Measurements from ENCODE around the gene EML1.

The EML1 gene

GRCh38 chr14:99892406-99892805 is 99.2 kb downstream of the EML1 start:
- no peaks in the 10 kb centered on the region for H3K9me3 ChIP-seq (ENCODE audit: control insufficient read depth in 1 of 2, low read length in 2 of 2)

DNA sequence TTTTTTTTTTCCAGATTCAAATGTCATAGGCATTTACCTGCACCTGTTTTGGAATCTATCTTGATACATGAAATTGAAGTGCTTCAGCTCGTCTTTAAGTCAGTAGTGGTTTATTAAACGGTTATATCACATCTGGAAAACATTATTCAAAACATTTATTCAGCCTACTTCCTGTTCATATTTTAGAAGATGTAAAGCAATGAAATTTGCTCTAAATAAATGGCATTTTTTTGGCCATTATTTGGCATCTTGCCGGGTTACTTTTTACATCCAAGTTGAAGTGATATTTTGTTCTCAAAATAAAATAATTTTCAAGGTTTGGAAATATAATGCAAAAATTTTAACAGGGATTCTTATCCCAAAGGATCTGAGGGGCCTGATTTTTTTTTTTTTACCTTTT is 103.1 kb downstream of the EML1 start:
- peaks cover 6 to 21% of the 10 kb centered on the region in 2 donors for H3K36me3 ChIP-seq (ENCODE audit: control insufficient read depth in 1 of 2, insufficient read depth in 2 of 2, low read length in 2 of 2)
- no peaks in the 10 kb centered on the region for H3K4me1 ChIP-seq (ENCODE audit: control insufficient read depth in 1 of 2, insufficient read depth in 2 of 2, low read length in 2 of 2)
- H3K27ac ChIP-seq (ENCODE audit: low read length): no peak overlapping the region
- H3K27me3 ChIP-seq (ENCODE audit: low read depth, low read length): no peaks in the 10 kb centered on the region
- H3K9me3 ChIP-seq (ENCODE audit: control insufficient read depth in 1 of 2, low read length in 2 of 2): no peaks in the 10 kb centered on the region
- no peak overlapping the region for H3K4me3 ChIP-seq (ENCODE audit: low read depth in 1 of 2, low read length in 2 of 2)

More at GRCh38 chr14:99892406-99892805, 99.2 kb downstream of the EML1 start:
- no peak overlapping the region for H3K27ac ChIP-seq (ENCODE audit: low read length)
- H3K36me3 ChIP-seq (ENCODE audit: control insufficient read depth in 1 of 2, insufficient read depth in 2 of 2, low read length in 2 of 2): peaks cover 3 to 14% of the 10 kb centered on the region in 2 donors
- no peaks in the 10 kb centered on the region for H3K27me3 ChIP-seq (ENCODE audit: low read depth, low read length)
- H3K4me1 ChIP-seq (ENCODE audit: control insufficient read depth in 1 of 2, insufficient read depth in 2 of 2, low read length in 2 of 2): no peaks in the 10 kb centered on the region
- no peak overlapping the region for H3K4me3 ChIP-seq (ENCODE audit: low read depth in 1 of 2, low read length in 2 of 2)

- Histone ChIP-seq H3K36me3 (ENCODE audit: control insufficient read depth in 1 of 2, insufficient read depth in 2 of 2, low read length in 2 of 2) (peaks cover 15 to 25% of the 10 kb centered on the region in 2 donors), H3K9me3 (ENCODE audit: control insufficient read depth in 1 of 2, low read length in 2 of 2) (no peaks in the 10 kb centered on the region), H3K27ac (ENCODE audit: low read length) (no peak overlapping the region), H3K4me1 (ENCODE audit: control insufficient read depth in 1 of 2, insufficient read depth in 2 of 2, low read length in 2 of 2) (no peaks in the 10 kb centered on the region), H3K4me3 (ENCODE audit: low read depth in 1 of 2, low read length in 2 of 2) (no peak overlapping the region), H3K27me3 (ENCODE audit: low read depth, low read length) (no peaks in the 10 kb centered on the region)
These were observed 106.5 kb downstream of the EML1 start for GRCh38 chr14:99899578-99900178.

DNA sequence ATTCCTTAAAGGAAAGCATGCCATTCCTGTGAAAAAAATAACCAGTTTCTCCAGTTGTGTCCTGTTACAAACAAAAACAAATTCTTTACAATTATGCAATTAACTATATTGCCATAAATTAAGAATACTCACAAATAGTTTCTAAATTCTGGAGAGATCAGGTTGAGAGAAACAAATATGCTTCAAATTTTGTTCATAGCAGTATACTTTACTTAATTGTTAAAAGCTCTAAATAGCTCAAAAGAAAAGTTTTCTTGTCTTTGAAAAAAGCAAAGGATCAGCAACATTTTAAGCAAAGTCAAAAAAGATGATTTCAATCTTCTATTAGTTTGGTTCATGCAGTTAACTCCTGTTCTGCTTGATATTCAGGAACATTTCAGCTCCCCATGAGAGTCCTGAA is 109.7 kb downstream of the EML1 start:
- Histone ChIP-seq H3K27ac (ENCODE audit: low read length) (no peak overlapping the region), H3K36me3 (ENCODE audit: control insufficient read depth in 1 of 2, insufficient read depth in 2 of 2, low read length in 2 of 2) (peaks cover 21 to 42% of the 10 kb centered on the region in 2 donors), H3K27me3 (ENCODE audit: low read depth, low read length) (no peaks in the 10 kb centered on the region), H3K4me3 (ENCODE audit: low read depth in 1 of 2, low read length in 2 of 2) (no peak overlapping the region), H3K4me1 (ENCODE audit: control insufficient read depth in 1 of 2, insufficient read depth in 2 of 2, low read length in 2 of 2) (no peaks in the 10 kb centered on the region), H3K9me3 (ENCODE audit: control insufficient read depth in 1 of 2, low read length in 2 of 2) (no peaks in the 10 kb centered on the region)

- Histone ChIP-seq H3K9me3 (ENCODE audit: control insufficient read depth in 1 of 2, low read length in 2 of 2) (no peaks in the 10 kb centered on the region), H3K27ac (ENCODE audit: low read length) (no peak overlapping the region), H3K27me3 (ENCODE audit: low read depth, low read length) (no peaks in the 10 kb centered on the region), H3K4me1 (ENCODE audit: control insufficient read depth in 1 of 2, insufficient read depth in 2 of 2, low read length in 2 of 2) (no peaks in the 10 kb centered on the region), H3K4me3 (ENCODE audit: low read depth in 1 of 2, low read length in 2 of 2) (no peak overlapping the region), H3K36me3 (ENCODE audit: control insufficient read depth in 1 of 2, insufficient read depth in 2 of 2, low read length in 2 of 2) (peaks cover 27 to 48% of the 10 kb centered on the region in 2 donors)
These were observed 111.3 kb downstream of the EML1 start for GRCh38 chr14:99904506-99904905.

DNA sequence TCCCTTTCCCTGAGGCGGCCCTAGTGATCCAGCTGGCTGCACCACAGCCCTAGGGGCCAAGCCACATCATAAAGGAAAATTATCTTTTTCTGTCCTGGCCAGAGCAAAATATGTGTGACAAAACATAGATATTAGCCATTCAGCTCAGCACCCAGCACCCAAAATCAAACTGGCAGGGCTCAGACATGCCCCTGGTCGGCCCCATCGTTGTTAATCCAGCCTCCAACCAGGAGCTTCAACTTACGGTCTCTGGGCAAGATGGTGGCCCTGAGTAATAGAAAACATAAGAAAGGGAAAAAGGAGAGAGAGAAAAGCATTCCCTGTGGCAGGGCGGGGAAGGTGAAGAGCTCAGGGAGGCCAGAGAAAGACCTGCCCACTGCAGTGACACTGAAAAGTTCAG is 111.9 kb downstream of the EML1 start:
- no peaks in the 10 kb centered on the region for H3K27me3 ChIP-seq (ENCODE audit: low read depth, low read length)
- peaks cover 27 to 52% of the 10 kb centered on the region in 2 donors for H3K36me3 ChIP-seq (ENCODE audit: control insufficient read depth in 1 of 2, insufficient read depth in 2 of 2, low read length in 2 of 2)
- no peaks in the 10 kb centered on the region for H3K9me3 ChIP-seq (ENCODE audit: control insufficient read depth in 1 of 2, low read length in 2 of 2)
- H3K4me1 ChIP-seq (ENCODE audit: control insufficient read depth in 1 of 2, insufficient read depth in 2 of 2, low read length in 2 of 2): no peaks in the 10 kb centered on the region
- H3K27ac ChIP-seq (ENCODE audit: low read length): no peak overlapping the region
- H3K4me3 ChIP-seq (ENCODE audit: low read depth in 1 of 2, low read length in 2 of 2): no peak overlapping the region

DNA sequence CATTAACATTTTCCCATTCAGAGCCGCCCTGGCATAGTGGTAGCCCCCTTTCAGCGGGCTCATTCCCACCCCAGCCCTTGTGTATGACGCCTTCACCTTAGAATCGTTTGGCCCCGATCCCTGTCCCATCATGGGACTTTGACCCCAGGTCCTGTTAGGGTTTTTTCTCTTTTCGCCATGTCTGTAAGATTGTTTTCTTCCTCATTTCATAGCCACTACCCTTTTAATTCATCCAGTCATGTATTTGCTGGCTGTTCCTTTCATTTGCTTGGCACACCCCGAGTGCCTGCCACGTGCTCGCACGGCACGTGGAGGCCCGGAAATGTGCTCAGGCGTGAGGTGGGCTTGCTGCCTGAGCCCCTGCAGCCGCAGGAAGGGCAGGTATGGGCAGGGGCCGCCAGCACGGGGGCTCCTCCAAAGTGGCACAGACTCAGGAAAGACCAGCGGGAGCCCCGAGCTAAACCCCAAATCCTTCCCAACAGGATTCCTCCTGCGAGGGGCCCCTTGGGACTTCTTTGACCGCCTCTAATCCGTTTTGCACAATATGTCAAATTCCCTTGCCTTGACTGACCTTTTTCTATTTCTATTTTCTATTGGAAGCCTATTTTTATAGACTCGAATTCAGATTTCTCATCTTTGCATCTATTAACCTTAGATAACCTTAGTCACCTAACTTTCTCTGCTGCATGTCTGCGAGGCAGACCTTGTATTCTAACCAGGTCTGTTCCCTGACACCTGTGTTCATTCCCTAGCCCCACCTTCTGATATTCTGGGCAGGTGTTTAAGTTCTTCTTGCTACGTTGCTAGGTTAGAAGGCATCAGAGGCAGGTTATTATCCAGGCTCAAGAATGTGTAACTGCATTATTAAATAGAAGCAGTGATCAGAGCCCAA is 114.8 kb downstream of the EML1 start:
- H3K4me3 ChIP-seq (ENCODE audit: low read depth in 1 of 2, low read length in 2 of 2): no peak overlapping the region
- no peaks in the 10 kb centered on the region for H3K4me1 ChIP-seq (ENCODE audit: control insufficient read depth in 1 of 2, insufficient read depth in 2 of 2, low read length in 2 of 2)
- no peaks in the 10 kb centered on the region for H3K27me3 ChIP-seq (ENCODE audit: low read depth, low read length)
- no peak overlapping the region for H3K27ac ChIP-seq (ENCODE audit: low read length)
- H3K36me3 ChIP-seq (ENCODE audit: control insufficient read depth in 1 of 2, insufficient read depth in 2 of 2, low read length in 2 of 2): peaks cover 12 to 61% of the 10 kb centered on the region in 2 donors
- no peaks in the 10 kb centered on the region for H3K9me3 ChIP-seq (ENCODE audit: control insufficient read depth in 1 of 2, low read length in 2 of 2)

DNA sequence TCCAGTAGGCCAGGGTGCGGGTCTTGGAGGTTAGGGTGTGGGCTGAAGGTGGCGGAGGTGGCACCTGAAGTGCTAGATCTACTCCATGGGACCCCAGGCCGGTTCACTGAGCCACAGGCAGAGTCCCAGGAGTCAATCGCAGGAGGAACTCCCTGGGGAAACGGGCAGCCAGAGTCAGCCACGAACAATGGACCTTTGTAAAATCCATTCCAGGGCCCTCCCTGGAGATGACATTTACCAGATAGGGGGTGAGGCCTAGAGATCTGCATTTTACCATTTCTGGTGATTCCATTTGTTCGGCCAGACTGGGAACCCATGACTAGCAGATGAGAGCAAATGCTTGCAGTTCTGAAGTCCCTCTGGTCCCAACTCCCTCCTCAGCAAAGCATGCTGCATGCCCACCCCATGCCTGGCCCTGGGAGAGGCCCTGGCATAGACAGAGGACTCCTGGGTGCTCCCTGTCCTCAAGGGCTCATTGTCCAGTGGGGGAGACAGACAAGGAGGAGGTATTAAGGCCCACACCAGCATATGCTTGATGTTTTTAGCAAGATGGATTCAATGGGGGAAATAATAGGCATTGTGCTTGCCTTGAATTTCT is 115.5 kb downstream of the EML1 start:
- Histone ChIP-seq H3K4me1 (ENCODE audit: control insufficient read depth in 1 of 2, insufficient read depth in 2 of 2, low read length in 2 of 2) (no peaks in the 10 kb centered on the region), H3K4me3 (ENCODE audit: low read depth in 1 of 2, low read length in 2 of 2) (no peak overlapping the region), H3K9me3 (ENCODE audit: control insufficient read depth in 1 of 2, low read length in 2 of 2) (no peaks in the 10 kb centered on the region), H3K27ac (ENCODE audit: low read length) (no peak overlapping the region), H3K27me3 (ENCODE audit: low read depth, low read length) (no peaks in the 10 kb centered on the region), H3K36me3 (ENCODE audit: control insufficient read depth in 1 of 2, insufficient read depth in 2 of 2, low read length in 2 of 2) (peaks cover 12 to 61% of the 10 kb centered on the region in 2 donors)

DNA sequence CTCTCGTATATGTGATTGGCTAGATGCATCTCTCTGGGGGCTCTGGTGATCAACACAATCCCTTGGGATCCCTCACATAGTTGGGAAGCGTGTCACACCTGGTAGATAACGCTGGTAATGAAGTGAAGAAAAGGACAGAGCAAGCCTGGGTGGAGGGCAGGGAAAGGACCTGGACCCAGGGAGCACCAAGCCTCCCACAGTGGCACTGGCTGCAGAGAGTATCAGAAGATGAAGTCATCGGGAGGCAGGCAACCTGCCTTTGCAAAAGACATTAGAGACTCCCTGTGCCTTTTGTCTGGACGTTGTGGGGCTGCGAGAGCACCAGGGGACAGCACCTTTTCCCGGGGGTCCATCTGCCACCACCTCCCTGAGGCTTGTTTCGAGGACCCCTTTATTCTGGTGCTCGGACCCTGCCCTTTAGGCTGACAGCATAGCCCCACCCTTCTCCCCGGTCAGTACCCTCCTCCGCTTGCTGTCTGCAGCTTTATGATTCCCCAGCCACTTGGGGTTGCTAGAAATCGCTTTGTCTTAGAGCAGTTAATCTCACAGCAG is 116.4 kb downstream of the EML1 start:
- Histone ChIP-seq H3K9me3 (ENCODE audit: control insufficient read depth in 1 of 2, low read length in 2 of 2) (no peaks in the 10 kb centered on the region), H3K36me3 (ENCODE audit: control insufficient read depth in 1 of 2, insufficient read depth in 2 of 2, low read length in 2 of 2) (peaks cover 15 to 69% of the 10 kb centered on the region in 2 donors), H3K27ac (ENCODE audit: low read length) (no peak overlapping the region), H3K4me3 (ENCODE audit: low read depth in 1 of 2, low read length in 2 of 2) (no peak overlapping the region), H3K27me3 (ENCODE audit: low read depth, low read length) (no peaks in the 10 kb centered on the region), H3K4me1 (ENCODE audit: control insufficient read depth in 1 of 2, insufficient read depth in 2 of 2, low read length in 2 of 2) (no peaks in the 10 kb centered on the region)

DNA sequence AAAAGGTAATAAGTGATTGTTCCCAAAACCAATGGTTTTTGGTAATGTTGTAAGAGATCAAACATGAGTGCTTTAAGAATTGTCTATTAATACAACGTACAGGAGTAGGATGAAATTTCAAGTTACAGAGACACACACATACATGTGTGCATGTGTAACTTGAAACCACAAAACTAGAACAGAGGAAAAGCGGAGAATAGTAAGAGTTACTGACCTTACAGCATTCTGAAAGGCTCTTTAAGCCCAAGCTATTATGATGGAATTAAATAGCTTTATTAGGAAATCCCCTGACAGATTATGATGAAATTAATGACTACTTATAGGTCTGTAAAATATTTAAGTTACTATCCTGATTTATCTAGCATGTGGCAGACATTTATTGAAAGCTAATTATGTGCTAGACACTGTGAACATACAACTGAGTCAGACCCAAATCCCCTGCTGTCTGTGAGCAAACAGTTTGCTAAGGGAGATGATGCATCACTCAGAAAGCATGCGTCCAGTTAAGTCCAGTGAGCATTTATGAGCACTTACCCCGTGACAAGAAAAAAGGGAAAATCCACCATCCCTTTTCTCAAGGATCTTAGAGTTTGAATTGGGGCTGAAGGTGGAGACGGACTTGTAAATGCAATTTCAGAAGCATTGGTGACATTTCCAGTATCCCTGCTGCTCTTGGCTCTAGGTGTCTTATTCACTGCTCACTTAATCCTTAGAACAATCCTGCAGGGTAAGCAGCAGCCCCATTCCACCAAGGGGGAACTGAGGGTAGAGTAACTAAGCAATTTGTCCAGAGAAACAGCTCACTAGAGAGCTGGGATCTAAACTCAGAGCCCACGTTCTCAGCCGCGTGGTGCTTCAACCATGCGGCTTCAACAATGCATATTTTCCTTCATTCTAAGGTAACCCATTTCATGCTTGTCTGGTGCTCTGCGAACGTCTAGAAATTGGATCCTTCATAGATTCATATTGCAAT is 117.4 kb downstream of the EML1 start:
- H3K4me3 ChIP-seq (ENCODE audit: low read depth in 1 of 2, low read length in 2 of 2): no peak overlapping the region
- no peaks in the 10 kb centered on the region for H3K4me1 ChIP-seq (ENCODE audit: control insufficient read depth in 1 of 2, insufficient read depth in 2 of 2, low read length in 2 of 2)
- no peaks in the 10 kb centered on the region for H3K9me3 ChIP-seq (ENCODE audit: control insufficient read depth in 1 of 2, low read length in 2 of 2)
- H3K27me3 ChIP-seq (ENCODE audit: low read depth, low read length): no peaks in the 10 kb centered on the region
- peaks cover 17 to 65% of the 10 kb centered on the region in 2 donors for H3K36me3 ChIP-seq (ENCODE audit: control insufficient read depth in 1 of 2, insufficient read depth in 2 of 2, low read length in 2 of 2)
- no peak overlapping the region for H3K27ac ChIP-seq (ENCODE audit: low read length)
